IPS DF 6.9 (cell line): Measurements from ENCODE around the gene MT1F.
A peak's percentile ranks its signal among the peaks of the same experiment; 100 is the strongest.

ENCODE experiments used
- DNase-seq: peaks from one replicate; pipeline ENCODE4 v3.0.0-alpha.2; 2013; ENCODE audit warnings: low read depth, low spot score
- H3K27ac ChIP-seq: one replicate; pipeline ENCODE4 v1.5.1; 2013; ENCODE audit warnings: low read length, control low read depth
- H3K27me3 ChIP-seq: 2 replicates; pipeline ENCODE4 v1.6.1; 2013; ENCODE audit warnings: mild to moderate bottlenecking, low read length; ENCODE audit not compliant: control insufficient read depth, insufficient read depth
- H3K36me3 ChIP-seq: 2 replicates; pipeline ENCODE4 v1.6.1; 2013; ENCODE audit warnings: low read length; ENCODE audit not compliant: control insufficient read depth, insufficient read depth
- H3K4me1 ChIP-seq: 2 replicates; pipeline ENCODE4 v1.6.1; 2013; ENCODE audit warnings: low read length; ENCODE audit not compliant: control insufficient read depth, insufficient read depth
- H3K4me3 ChIP-seq: 2 replicates; pipeline ENCODE4 v1.5.1; 2013; ENCODE audit warnings: mild to moderate bottlenecking, low read length
- H3K9me3 ChIP-seq: 2 replicates; pipeline ENCODE4 v1.6.1; 2013; ENCODE audit warnings: low read length, inconsistent platforms; ENCODE audit not compliant: control insufficient read depth, insufficient read depth
- WGBS: extraction: QIAGEN DNeasy Blood & Tissue Kit; methylation state at CpG from one replicate; pipeline ENCODE4 v1.1.7; 2013; ENCODE audit warnings: mixed read lengths, missing lambda C conversion rate; ENCODE audit not compliant: insufficient read length, insufficient coverage; 5-methylcytosine and 5-hydroxymethylcytosine counted together

MT1F gene

DNA sequence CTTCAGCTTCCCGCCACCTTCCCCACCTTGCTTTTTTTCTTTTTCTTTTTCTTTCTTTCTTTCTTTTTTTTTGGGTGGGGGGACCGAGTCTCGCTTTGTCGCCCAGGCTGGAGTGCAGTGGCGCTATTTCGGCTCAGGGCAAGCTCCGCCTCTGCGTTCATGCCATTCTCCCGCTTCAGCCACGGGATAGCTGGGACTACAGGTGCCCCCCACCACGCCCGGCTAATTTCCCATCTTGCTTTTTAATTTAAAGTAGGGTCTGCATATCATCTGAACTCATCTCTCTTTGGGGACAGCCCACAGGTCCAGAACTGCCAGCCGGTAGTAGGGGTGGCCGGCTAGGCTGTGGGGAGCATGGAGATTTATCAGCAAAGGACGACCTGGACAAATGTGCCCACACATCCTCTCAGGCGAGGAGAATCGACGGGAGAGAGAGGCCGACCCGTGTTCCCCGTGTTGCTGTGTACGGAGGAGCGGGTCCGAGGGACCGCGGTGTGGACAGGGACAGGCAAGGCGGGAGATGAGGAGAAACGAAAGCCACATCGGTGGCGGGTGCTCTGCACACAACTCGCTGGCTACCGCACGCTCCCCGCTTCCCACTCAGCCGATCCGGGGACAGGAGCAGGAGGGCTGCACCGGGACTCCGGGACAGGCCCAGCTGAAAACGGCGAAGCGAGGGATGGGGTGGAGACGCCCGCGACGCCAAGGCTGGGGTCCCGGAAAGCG is 22.9 kb upstream of the MT1F start:
- peaks cover 2% of the 10 kb centered on the region; the same call in 1 of the 2 replicates for H3K4me1 ChIP-seq
- DNase-seq, result no peak
- no peak overlapping the region for H3K27ac ChIP-seq
- H3K4me3 ChIP-seq, result peak overlapping the region; percentile 11; the same call in 1 of the 2 replicates
- H3K27me3 ChIP-seq, result peaks cover 99% of the 10 kb centered on the region
- H3K36me3 ChIP-seq, result no peaks in the 10 kb centered on the region; the same call in 1 of the 2 replicates
- H3K9me3 ChIP-seq, result no peaks in the 10 kb centered on the region
- WGBS, result no CpG with 5 or more reads among the region's 47 CpGs

DNA sequence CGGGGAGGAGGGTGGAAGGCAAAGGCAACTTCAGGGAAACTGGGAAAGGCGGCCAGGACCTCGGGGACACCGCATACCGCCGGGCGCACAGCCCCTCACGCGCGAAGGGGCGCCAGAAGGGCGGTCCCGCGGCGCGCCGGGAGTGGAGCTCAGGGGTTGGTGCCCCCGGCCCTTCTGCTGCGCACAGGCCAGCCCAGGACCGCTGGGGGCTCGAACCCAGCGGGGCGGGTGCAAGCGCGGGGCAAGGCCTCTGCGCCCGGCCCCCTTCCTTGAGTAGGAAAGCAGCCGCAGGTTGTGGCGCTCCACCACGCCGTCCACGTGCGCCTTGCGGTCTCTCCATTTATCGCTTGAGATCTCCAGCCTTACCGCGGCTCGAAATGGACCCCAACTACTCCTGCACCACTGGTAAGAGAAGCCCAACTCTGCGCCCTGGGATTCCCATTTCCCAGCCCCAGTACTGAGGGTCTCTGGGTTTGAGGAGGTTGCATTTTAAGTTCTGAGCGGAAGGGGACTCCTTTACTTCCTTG is 22.3 kb upstream of the MT1F start:
- no peak for DNase-seq
- Histone ChIP-seq H3K9me3 (no peaks in the 10 kb centered on the region), H3K36me3 (no peaks in the 10 kb centered on the region; the same call in 1 of the 2 replicates), H3K4me3 (peak overlapping the region; percentile 11; the same call in 1 of the 2 replicates), H3K27me3 (peaks cover 97% of the 10 kb centered on the region), H3K4me1 (peaks cover 2% of the 10 kb centered on the region; the same call in 1 of the 2 replicates), H3K27ac (no peak overlapping the region)
- WGBS, result no CpG with 5 or more reads among the region's 40 CpGs

DNA sequence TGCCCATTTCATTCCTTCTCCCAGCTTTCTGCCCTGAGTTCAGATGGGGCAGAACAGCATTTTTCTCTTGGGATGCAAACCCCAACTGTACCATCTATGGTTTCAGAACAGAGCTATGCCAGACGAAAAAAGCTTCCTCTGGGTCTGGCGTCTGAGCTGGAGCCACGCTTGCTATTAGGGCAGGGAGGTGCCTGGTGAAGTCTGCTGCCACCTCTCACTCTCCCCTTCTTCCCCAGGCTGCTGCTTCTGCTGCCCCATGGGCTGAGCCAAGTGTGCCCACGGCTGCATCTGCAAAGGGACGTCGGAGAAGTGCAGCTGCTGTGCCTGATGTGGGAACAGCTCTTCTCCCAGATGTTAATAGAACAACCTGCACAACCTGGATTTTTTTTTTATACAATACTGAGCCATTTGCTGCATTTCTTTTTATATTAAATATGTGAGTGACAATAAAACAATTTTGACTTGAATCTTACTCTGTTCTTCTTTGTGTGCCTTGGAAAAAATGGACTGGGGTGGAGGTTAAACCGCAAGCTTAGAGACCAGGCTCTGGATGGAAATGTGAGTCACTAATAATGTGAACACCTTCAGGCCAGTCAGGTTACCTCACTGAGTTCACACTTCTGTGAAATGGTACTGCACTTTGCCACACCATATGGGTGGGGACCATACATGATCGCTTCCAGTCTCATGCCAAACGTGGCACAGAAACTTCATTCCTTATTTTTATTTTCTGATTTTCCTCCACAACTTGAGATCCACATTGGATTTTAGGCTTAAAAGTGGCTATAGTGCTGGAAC is 20.9 kb upstream of the MT1F start:
- H3K27ac ChIP-seq, result no peak overlapping the region
- H3K4me1 ChIP-seq, result peaks cover 2% of the 10 kb centered on the region; the same call in 1 of the 2 replicates
- no peaks in the 10 kb centered on the region; the same call in 1 of the 2 replicates for H3K36me3 ChIP-seq
- DNase-seq, result no peak
- H3K9me3 ChIP-seq, result no peaks in the 10 kb centered on the region
- H3K4me3 ChIP-seq, result no peak overlapping the region
- no CpG with 5 or more reads among the region's 9 CpGs for WGBS
- H3K27me3 ChIP-seq, result peaks cover 97% of the 10 kb centered on the region

DNA sequence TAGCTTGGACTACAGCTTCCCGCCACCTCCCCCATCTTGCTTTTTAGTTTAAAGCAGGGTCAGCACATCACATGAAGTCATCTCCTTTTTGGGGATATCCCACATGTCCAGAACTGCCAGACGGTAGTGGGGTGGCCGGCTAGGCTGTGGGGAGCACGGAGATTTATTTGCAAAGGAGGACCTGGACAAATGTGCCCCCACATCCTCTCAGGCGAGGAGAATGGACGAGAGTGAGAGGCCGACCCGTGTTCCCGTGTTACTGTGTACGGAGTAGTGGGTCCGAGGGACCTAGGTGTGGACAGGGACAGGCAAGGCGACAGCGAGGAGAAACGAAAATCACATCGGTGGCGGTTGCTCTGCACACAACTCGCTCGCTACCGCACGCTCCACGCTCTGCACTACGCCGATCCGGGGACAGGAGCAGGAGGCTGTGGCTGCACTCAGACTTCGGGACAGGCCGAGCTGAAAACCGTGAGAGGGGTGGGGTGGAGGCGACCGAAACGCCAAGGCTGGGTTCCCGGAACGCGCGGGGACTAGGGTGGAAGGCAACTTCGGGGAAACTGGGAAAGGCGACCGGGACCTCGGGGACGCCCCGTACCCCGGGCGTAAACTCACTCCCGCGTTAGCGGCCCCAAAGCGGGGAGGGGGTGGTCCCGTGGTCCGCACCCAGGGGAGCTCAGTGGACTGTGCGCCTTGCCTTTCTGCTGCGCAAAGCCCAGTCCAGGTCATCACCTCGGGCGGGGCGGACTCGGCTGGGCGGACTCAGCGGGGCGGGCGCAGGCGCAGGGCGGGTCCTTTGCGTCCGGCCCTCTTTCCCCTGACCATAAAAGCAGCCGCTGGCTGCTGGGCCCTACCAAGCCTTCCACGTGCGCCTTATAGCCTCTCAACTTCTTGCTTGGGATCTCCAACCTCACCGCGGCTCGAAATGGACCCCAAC is 19.7 kb upstream of the MT1F start, which contains the start of gene MT1A:
Gene MT1A (plus strand): TSS at position 853 of the 937 bp plus-strand sequence. CDS start 73 bp downstream, at position 926.
- Histone ChIP-seq H3K27ac (no peak within 1 kb of the TSS), H3K4me1 (peaks cover 2% of the 10 kb centered on the region; the same call in 1 of the 2 replicates), H3K27me3 (peaks cover 97% of the 10 kb centered on the region), H3K4me3 (no peak within 1 kb of the TSS), H3K36me3 (no peaks in the 10 kb centered on the region; the same call in 1 of the 2 replicates), H3K9me3 (no peaks in the 10 kb centered on the region)
- no CpG with 5 or more reads among the region's 68 CpGs for WGBS
- DNase-seq, result no peak

DNA sequence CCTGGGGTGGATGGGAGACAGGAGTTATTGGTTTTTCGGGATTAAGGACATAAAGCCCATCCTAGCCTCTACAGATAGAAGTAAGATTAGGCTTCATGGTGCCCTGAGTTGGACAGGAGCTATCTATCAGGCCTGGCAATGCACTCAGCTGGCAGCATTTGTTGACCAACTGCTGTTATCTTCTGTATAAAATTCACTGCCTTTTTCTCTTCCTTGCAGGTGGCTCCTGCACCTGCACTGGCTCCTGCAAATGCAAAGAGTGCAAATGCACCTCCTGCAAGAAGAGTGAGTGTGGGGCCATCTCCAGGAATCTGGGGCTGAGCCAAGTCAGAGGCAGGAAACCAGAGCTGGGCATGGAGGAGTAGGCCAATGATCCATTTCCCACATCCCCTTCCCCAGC is 18.7 kb upstream of the MT1F start:
- no peaks in the 10 kb centered on the region; the same call in 1 of the 2 replicates for H3K36me3 ChIP-seq
- peaks cover 97% of the 10 kb centered on the region for H3K27me3 ChIP-seq
- H3K4me3 ChIP-seq, result no peak overlapping the region
- H3K27ac ChIP-seq, result no peak overlapping the region
- no peak for DNase-seq
- no peaks in the 10 kb centered on the region for H3K9me3 ChIP-seq
- peaks cover 2% of the 10 kb centered on the region; the same call in 1 of the 2 replicates for H3K4me1 ChIP-seq
- no CpG with 5 or more reads among the region's 1 CpG for WGBS

DNA sequence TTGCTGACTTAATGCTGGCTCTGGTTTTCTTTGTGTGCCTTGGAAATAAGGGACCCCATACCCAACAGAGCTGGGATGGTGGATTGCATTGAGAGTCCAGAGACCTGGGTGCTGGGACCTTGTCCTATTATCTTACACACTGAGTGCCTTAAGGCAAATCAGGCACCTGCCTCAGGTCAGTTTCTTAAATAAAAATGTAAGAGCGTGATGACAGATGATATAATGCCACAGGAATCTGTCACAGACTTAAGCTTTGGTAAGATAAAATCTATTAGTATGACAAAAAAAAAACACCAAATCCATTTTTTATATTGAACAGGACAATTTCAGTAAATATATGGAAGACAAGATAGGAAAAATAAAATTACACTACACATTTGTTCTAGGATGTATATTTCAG is 17.7 kb upstream of the MT1F start:
- no peaks in the 10 kb centered on the region for H3K9me3 ChIP-seq
- H3K27ac ChIP-seq, result no peak overlapping the region
- no CpG with 5 or more reads among the region's 1 CpG for WGBS
- H3K4me3 ChIP-seq, result no peak overlapping the region
- H3K36me3 ChIP-seq, result no peaks in the 10 kb centered on the region; the same call in 1 of the 2 replicates
- DNase-seq, result no peak
- peaks cover 96% of the 10 kb centered on the region for H3K27me3 ChIP-seq
- peaks cover 2% of the 10 kb centered on the region; the same call in 1 of the 2 replicates for H3K4me1 ChIP-seq

DNA sequence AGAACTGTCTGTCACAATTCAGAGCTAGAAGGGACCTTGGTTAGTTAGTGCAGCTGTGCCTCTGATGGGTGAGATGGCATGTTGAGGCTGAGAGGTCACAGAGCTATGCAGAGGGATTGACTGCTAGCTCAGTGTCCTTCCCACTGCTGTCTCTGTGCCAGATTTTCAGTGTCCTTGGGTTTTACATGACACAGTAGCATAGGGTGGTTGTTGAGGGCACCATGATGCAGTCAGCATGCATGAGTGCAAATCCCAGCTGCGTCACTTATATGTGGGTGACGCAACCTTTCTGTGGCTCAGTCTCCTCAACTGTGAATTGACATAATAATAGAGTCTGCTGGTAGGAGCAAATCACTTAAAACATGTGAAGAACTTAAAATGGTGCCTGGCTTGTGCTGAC is 16.6 kb upstream of the MT1F start:
- no peaks in the 10 kb centered on the region for H3K4me1 ChIP-seq
- H3K27ac ChIP-seq, result no peak overlapping the region
- no peak overlapping the region for H3K4me3 ChIP-seq
- H3K36me3 ChIP-seq, result no peaks in the 10 kb centered on the region
- H3K27me3 ChIP-seq, result peaks cover 96% of the 10 kb centered on the region
- no peaks in the 10 kb centered on the region for H3K9me3 ChIP-seq
- DNase-seq, result no peak
- WGBS, result no CpG with 5 or more reads among the region's 2 CpGs

DNA sequence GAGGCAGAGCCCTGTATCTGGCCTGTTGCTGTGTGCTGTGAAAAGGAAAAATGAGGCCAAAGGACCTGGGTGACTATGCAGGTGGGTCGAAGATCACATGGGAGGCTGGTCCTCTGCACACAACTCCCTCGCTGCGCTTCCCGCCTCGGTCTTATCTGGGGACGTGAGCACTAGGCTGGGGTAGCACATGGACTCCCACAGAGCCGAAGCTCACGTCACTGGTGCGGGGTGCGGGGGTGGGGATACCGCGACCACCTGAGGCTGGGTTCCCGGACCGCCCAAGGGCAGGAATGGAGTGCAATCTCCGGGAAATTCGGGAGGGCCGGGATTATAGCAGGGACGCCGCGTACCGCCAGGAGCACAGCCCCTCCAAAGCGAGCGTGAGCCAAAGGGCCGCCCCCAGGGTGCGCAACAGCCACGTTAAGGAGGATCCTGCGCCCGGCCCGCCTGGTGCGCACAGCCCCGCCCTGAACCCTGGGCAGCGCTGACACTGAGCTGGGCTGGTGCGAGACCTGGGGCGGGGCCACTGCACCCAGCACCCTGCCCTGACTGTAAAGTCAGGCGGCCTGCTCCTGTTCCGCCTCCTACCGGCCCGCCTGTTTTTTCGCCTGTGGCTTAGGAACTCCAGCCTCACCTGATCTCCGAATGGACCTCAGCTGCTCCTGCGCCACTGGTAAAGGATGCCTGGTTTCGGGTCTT is 14.5 kb upstream of the MT1F start:
- Histone ChIP-seq H3K4me3 (peak overlapping the region; percentile 4; the same call in 1 of the 2 replicates), H3K9me3 (no peaks in the 10 kb centered on the region), H3K27me3 (peaks cover 95% of the 10 kb centered on the region), H3K4me1 (no peaks in the 10 kb centered on the region), H3K27ac (no peak overlapping the region), H3K36me3 (no peaks in the 10 kb centered on the region)
- no CpG with 5 or more reads among the region's 42 CpGs for WGBS
- no peak for DNase-seq

DNA sequence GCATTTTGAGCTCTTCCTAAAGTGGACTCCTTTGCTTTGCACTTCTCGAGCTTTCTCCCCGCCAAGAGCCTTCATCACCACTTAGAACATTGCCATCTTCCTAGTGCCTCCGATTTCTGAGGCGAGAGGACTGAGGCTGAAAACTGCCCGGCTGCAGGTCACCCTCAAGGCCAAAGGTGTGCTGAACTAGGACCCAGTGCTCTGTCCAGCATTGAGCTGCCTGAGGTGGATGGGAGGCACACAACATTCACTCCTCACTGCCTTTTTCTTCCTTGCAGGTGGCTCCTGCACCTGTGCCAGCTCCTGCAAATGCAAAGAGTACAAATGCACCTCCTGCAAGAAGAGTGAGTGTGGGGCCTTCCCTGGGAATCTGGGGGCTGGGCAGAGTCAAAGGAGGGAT is 13.9 kb upstream of the MT1F start:
- Histone ChIP-seq H3K36me3 (no peaks in the 10 kb centered on the region), H3K4me1 (no peaks in the 10 kb centered on the region), H3K9me3 (no peaks in the 10 kb centered on the region), H3K27me3 (peaks cover 96% of the 10 kb centered on the region), H3K27ac (no peak overlapping the region), H3K4me3 (no peak overlapping the region)
- no CpG with 5 or more reads among the region's 5 CpGs for WGBS
- DNase-seq, result no peak
